Prostate gland (tissue), 2 donors: ENCODE results near the gene R3HDM2. TPM values are rescaled to one million over a fixed set of nuclear protein-coding genes. Genes with fewer than 3 reads are reported as not detected.

Experiments used
- DNase-seq: peaks from one replicate; pipeline ENCODE4 v3.0.0-alpha.2; 2019; ENCODE audit warnings: low spot score
- H3K27ac ChIP-seq, 2 donors: fragments of 200-600 bp; sonication (generic); 2 replicates each; pipeline ENCODE4 v1.5.1; 2017 to 2019
- H3K27me3 ChIP-seq: fragments of 200-600 bp; sonication (generic); replicated peaks from 2 replicates; pipeline ENCODE4 v1.5.1; 2019; ENCODE audit not compliant: insufficient read depth
- H3K36me3 ChIP-seq, 2 donors: fragments of 200-600 bp; sonication (generic); 1 replicate in 1 of 2; 2 replicates in 1 of 2; pipeline versions ENCODE4 v1.5.1 to v1.8.1; 2017 to 2019
- H3K4me1 ChIP-seq: fragments of 200-600 bp; sonication (generic); replicated peaks from 2 replicates; pipeline ENCODE4 v1.5.1; 2019
- H3K4me3 ChIP-seq, 2 donors: fragments of 200-600 bp; sonication (generic); 2 replicates each; pipeline ENCODE4 v1.5.1; 2017 to 2019
- H3K9me3 ChIP-seq: fragments of 200-600 bp; sonication (generic); 2 replicates; pipeline ENCODE4 v1.5.1; 2017
- CTCF ChIP-seq, 4 experiments: fragments of 200-600 bp in 2 of 4; fragments of 450-650 bp in 2 of 4; sonication (generic) in 2 of 4; IDR thresholded peaks; 1 replicate in 3 of 4; 2 replicates in 1 of 4; pipeline ENCODE4 v1.5.1; 2016 to 2019; ENCODE audit warnings: antibody characterized with exemption in 4 of 4, mild to moderate bottlenecking in 2 of 4, moderate library complexity in 2 of 4
- POLR2A ChIP-seq: fragments of 450-650 bp; IDR thresholded peaks from one replicate; pipeline ENCODE4 v1.6.1; 2016; ENCODE audit warnings: antibody characterized with exemption, mild to moderate bottlenecking
- POLR2AphosphoS5 ChIP-seq: sonication (generic); formaldehyde crosslinking; IDR thresholded peaks from one replicate; pipeline ENCODE4 v1.6.1; 2017; ENCODE audit warnings: antibody characterized with exemption
- WGBS: methylation state at CpG from one replicate; pipeline ENCODE4 v1.1.5; 2018; 5-methylcytosine and 5-hydroxymethylcytosine counted together
- intact Hi-C: fragments of 100-400 bp; cut with DNase I; formaldehyde crosslinking; loops from one replicate; pipeline ENCODE4 v1.14.2; 2022
- total RNA-seq, 2 donors: library from RNA; depleted of rRNA; stranded (reverse); fragments of >200 nt; gene quantifications; one replicate each; pipeline ENCODE4 v1.1.0, GENCODE V29; 2016

Gene R3HDM2
- total RNA-seq, 2 donors from 2014 or later = 38.7 to 80.9 TPM

GRCh38 chr12:57385586-57385985 lies 45.3 kb downstream of the R3HDM2 start:
- intact Hi-C loops = no loop called here
- Histone ChIP-seq H3K4me3 (no peak overlapping the region), H3K9me3 (no peaks in the 10 kb centered on the region), H3K27ac (no peak overlapping the region), H3K36me3 (no peaks in the 10 kb centered on the region), H3K27me3 (no peaks in the 10 kb centered on the region), H3K4me1 (no peaks in the 10 kb centered on the region)
- TF ChIP-seq POLR2AphosphoS5 (no peak), CTCF (IDR thresholded peaks at IDR 0.05) (no peak), POLR2A (no peak)
- DNase-seq = no peak
- 98% methylated on average over 3 of the region's 3 CpGs for WGBS

GRCh38 chr12:57384478-57384877 lies 46.4 kb downstream of the R3HDM2 start:
- no peaks in the 10 kb centered on the region for H3K9me3 ChIP-seq
- 96% methylated on average over 1 of the region's 1 CpG for WGBS
- H3K4me1 ChIP-seq = no peaks in the 10 kb centered on the region
- TF ChIP-seq POLR2A = no peak
- TF ChIP-seq POLR2AphosphoS5 = no peak
- TF ChIP-seq CTCF (IDR thresholded peaks at IDR 0.05) = no peak
- intact Hi-C loops = no loop called here
- no peaks in the 10 kb centered on the region for H3K27me3 ChIP-seq
- no peak overlapping the region for H3K27ac ChIP-seq
- no peaks in the 10 kb centered on the region for H3K36me3 ChIP-seq
- no peak overlapping the region for H3K4me3 ChIP-seq
- DNase-seq = no peak

GRCh38 chr12:57381693-57382220 lies 49.1 kb downstream of the R3HDM2 start:
- no peak overlapping the region for H3K4me3 ChIP-seq
- no peaks in the 10 kb centered on the region for H3K4me1 ChIP-seq
- no peaks in the 10 kb centered on the region for H3K27me3 ChIP-seq
- no peak overlapping the region for H3K27ac ChIP-seq
- DNase-seq = no peak
- WGBS = 84% methylated on average over 2 of the region's 2 CpGs
- no peaks in the 10 kb centered on the region for H3K36me3 ChIP-seq
- intact Hi-C loops = no loop called here
- no peaks in the 10 kb centered on the region for H3K9me3 ChIP-seq
- TF ChIP-seq POLR2A (no peak), CTCF (IDR thresholded peaks at IDR 0.05) (no peak), POLR2AphosphoS5 (no peak)

- no peak overlapping the region for H3K4me3 ChIP-seq
- no peak overlapping the region for H3K27ac ChIP-seq
- H3K36me3 ChIP-seq = no peaks in the 10 kb centered on the region
- TF ChIP-seq POLR2AphosphoS5 = no peak
- TF ChIP-seq CTCF (IDR thresholded peaks at IDR 0.05) = no peak
- TF ChIP-seq POLR2A = no peak
- no peak for DNase-seq
- H3K27me3 ChIP-seq = no peaks in the 10 kb centered on the region
- WGBS = 86% methylated on average over 1 of the region's 1 CpG
- intact Hi-C loops = no loop called here
- H3K4me1 ChIP-seq = no peaks in the 10 kb centered on the region
- no peaks in the 10 kb centered on the region for H3K9me3 ChIP-seq
These were observed 50.5 kb downstream of the R3HDM2 start for GRCh38 chr12:57380300-57380699.

GRCh38 chr12:57377103-57377840 lies 53.6 kb downstream of the R3HDM2 start:
- no peak overlapping the region for H3K4me3 ChIP-seq
- no peaks in the 10 kb centered on the region for H3K9me3 ChIP-seq
- no peaks in the 10 kb centered on the region for H3K4me1 ChIP-seq
- intact Hi-C loops = no loop called here
- no peaks in the 10 kb centered on the region for H3K36me3 ChIP-seq
- H3K27ac ChIP-seq = no peak overlapping the region
- TF ChIP-seq CTCF (IDR thresholded peaks at IDR 0.05) (no peak), POLR2AphosphoS5 (no peak), POLR2A (no peak)
- no peak for DNase-seq
- H3K27me3 ChIP-seq = no peaks in the 10 kb centered on the region
- WGBS = 89% methylated on average over 3 of the region's 3 CpGs
